DOHH2 (cell line): ENCODE data around the gene WDR18.

Experiments used
- EZH2phosphoT487 ChIP-seq: fragments of 200-600 bp; sonication (generic); IDR thresholded peaks from 2 replicates; pipeline ENCODE4 v1.6.1; 2017; ENCODE audit warnings: borderline replicate concordance, mild to moderate bottlenecking, antibody characterized with exemption, low read length, moderate library complexity, mixed read lengths
- TF ChIP-seq, protein P1 (sequence below): fragments of 200-600 bp; sonication (generic); IDR thresholded peaks from one replicate; pipeline ENCODE4 v1.5.1; 2014; ENCODE audit warnings: antibody characterized with exemption, mild to moderate bottlenecking, low read depth, low read length; ENCODE audit not compliant: poor library complexity, severe bottlenecking

DNA sequence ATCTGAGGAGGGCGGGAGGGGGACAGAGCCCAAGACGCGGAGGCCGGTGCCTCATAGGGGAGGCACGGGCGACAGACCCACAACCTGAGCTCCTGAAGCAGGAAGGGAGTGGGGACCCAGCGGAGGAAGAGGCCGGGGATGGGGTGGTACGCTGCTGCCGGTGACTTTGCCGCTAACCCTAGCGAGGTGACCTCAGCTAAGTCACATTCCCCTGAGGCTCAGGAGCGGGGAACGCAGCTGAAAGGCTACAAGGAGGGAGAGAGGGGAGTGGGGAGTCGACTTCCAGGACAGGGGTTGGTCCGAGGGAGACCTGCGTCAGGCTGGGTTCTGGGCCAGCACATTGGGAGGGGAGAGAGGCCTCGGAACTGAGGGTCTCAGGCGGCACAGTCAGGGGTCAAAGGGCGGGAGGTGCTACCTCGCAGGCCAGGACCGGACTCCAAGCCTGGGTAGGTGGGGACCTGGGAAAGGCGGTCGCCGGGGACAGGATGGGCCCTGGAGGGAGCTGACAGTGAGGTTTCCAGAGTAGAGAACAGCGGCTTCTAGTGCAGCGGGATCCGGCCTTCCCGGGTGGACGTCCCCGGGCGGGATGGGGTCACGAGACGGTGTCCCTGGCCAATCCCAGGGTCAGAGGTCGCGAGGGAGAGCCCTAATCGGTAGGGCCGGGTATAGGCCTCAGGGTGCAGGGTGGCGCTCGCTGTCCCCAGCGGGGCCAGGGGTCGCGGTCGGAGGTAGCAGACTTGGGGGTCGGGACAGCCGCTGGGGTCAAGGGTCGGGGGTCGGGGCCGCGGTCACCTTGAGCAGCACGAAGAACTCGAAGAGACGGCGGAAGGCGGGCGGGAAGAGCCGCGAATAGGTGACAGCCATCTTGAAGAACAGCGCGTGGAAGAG lies 36.1 kb downstream of the WDR18 start:
- TF ChIP-seq, protein P1, sequence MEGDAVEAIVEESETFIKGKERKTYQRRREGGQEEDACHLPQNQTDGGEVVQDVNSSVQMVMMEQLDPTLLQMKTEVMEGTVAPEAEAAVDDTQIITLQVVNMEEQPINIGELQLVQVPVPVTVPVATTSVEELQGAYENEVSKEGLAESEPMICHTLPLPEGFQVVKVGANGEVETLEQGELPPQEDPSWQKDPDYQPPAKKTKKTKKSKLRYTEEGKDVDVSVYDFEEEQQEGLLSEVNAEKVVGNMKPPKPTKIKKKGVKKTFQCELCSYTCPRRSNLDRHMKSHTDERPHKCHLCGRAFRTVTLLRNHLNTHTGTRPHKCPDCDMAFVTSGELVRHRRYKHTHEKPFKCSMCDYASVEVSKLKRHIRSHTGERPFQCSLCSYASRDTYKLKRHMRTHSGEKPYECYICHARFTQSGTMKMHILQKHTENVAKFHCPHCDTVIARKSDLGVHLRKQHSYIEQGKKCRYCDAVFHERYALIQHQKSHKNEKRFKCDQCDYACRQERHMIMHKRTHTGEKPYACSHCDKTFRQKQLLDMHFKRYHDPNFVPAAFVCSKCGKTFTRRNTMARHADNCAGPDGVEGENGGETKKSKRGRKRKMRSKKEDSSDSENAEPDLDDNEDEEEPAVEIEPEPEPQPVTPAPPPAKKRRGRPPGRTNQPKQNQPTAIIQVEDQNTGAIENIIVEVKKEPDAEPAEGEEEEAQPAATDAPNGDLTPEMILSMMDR = no peak
- no peak for TF ChIP-seq EZH2phosphoT487
